SK-N-MC (cell line): Measurements from ENCODE around the gene TSR1.

ENCODE experiments used
- EZH2 ChIP-seq: fragments of 200-600 bp; sonication (generic); IDR thresholded peaks from one replicate; pipeline ENCODE4 v1.6.1; 2017; ENCODE audit warnings: antibody characterized with exemption
- FOXP2 ChIP-seq: optimal IDR thresholded peaks from 2 replicates; pipeline ENCODE3; 2011; ENCODE audit warnings: mild to moderate bottlenecking, moderate library complexity; ENCODE audit not compliant: insufficient read depth; ENCODE audit errors: extremely low read length, control extremely low read depth
- POLR2AphosphoS5 ChIP-seq: IDR thresholded peaks from 2 replicates; pipeline ENCODE4 v1.6.1; 2012; ENCODE audit warnings: mild to moderate bottlenecking, low read depth, low read length, borderline replicate concordance

DNA sequence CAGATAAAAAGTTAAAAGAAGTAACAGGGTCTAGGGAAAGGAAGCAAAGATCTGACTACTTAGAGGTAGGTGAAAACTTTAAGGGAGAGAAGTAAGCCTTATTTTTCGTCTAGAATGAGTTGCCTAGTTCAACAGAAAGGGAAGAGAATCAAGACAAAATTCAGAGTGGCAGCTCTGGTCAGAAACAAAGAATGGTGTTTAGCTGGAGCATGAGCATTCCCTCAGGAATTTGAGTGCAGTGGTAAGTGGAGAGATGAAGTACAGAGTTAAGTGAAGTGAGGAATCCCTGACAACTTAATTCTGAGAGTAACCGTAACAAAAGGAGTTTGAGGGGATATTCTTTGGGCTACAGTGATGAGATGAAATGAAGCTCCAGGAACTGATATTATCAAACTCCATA is 44.2 kb downstream of the TSR1 start:
- TF ChIP-seq EZH2 (no peak), POLR2AphosphoS5 (no peak), FOXP2 (no peak)
